ENCODE results near the gene PCGF5.

- TF ChIP-seq CTCF (IDR thresholded peaks at IDR 0.05): no peak
- TF ChIP-seq POLR2A (IDR thresholded peaks at IDR 0.05): no peak
These were observed 68.8 kb downstream of the PCGF5 start for GRCh38 chr10:91289305-91289704.

All from transverse colon (tissue), 3 donors.